Skeletal muscle satellite cell (primary cell): ENCODE results near the gene CLDN10.

Source experiments
- H3K27me3 ChIP-seq: 2 replicates; pipeline ENCODE4 v1.7.0; 2013; ENCODE audit warnings: low read length; ENCODE audit not compliant: control insufficient read depth, insufficient read depth
- H3K36me3 ChIP-seq: 2 replicates; pipeline ENCODE4 v1.7.0; 2013; ENCODE audit warnings: mild to moderate bottlenecking, control low read depth, low read length; ENCODE audit not compliant: insufficient read depth
- H3K4me1 ChIP-seq: 2 replicates; pipeline ENCODE4 v1.7.0; 2013; ENCODE audit warnings: low read length; ENCODE audit not compliant: control insufficient read depth, insufficient read depth
- H3K4me2 ChIP-seq: 2 replicates; pipeline ENCODE4 v1.7.0; 2013; ENCODE audit warnings: mild to moderate bottlenecking, low read length
- H3K4me3 ChIP-seq: 2 replicates; pipeline ENCODE4 v1.7.0; 2013; ENCODE audit warnings: low read length
- H3K9ac ChIP-seq: 2 replicates; pipeline ENCODE4 v1.7.0; 2013; ENCODE audit warnings: mild to moderate bottlenecking, low read depth, low read length, moderate library complexity
- H3K9me3 ChIP-seq: replicated peaks from 2 replicates; pipeline ENCODE4 v1.7.0; 2013; ENCODE audit warnings: mild to moderate bottlenecking, control low read depth, low read length

Gene CLDN10

GRCh38 chr13:95541911-95542474 is 10.5 kb upstream of the CLDN10 start:
- H3K4me2 ChIP-seq: no peak overlapping the region
- H3K36me3 ChIP-seq: no peaks in the 10 kb centered on the region
- no peaks in the 10 kb centered on the region for H3K9me3 ChIP-seq
- peaks cover 22% of the 10 kb centered on the region for H3K27me3 ChIP-seq
- peaks cover 9% of the 10 kb centered on the region for H3K4me1 ChIP-seq
- H3K9ac ChIP-seq: no peak overlapping the region
- H3K4me3 ChIP-seq: no peak overlapping the region

GRCh38 chr13:95544293-95544692 is 8.2 kb upstream of the CLDN10 start:
- H3K9ac ChIP-seq: no peak overlapping the region
- H3K4me3 ChIP-seq: no peak overlapping the region
- no peak overlapping the region for H3K4me2 ChIP-seq
- H3K4me1 ChIP-seq: peaks cover 9% of the 10 kb centered on the region
- no peaks in the 10 kb centered on the region for H3K36me3 ChIP-seq
- H3K27me3 ChIP-seq: peaks cover 32% of the 10 kb centered on the region
- H3K9me3 ChIP-seq: no peaks in the 10 kb centered on the region

- H3K4me3 ChIP-seq: no peak overlapping the region
- no peak overlapping the region for H3K4me2 ChIP-seq
- no peaks in the 10 kb centered on the region for H3K9me3 ChIP-seq
- peaks cover 56% of the 10 kb centered on the region for H3K27me3 ChIP-seq
- no peaks in the 10 kb centered on the region for H3K36me3 ChIP-seq
- H3K9ac ChIP-seq: no peak overlapping the region
- peaks cover 5% of the 10 kb centered on the region for H3K4me1 ChIP-seq
These were observed 5.6 kb upstream of the CLDN10 start for GRCh38 chr13:95546919-95547318.

- Histone ChIP-seq H3K4me3 (no peak overlapping the region), H3K4me1 (no peaks in the 10 kb centered on the region), H3K9me3 (no peaks in the 10 kb centered on the region), H3K4me2 (no peak overlapping the region), H3K9ac (no peak overlapping the region), H3K27me3 (peaks cover 60% of the 10 kb centered on the region), H3K36me3 (no peaks in the 10 kb centered on the region)
These were observed 4.9 kb upstream of the CLDN10 start for GRCh38 chr13:95547531-95548167.

- no peaks in the 10 kb centered on the region for H3K4me1 ChIP-seq
- no peak overlapping the region for H3K9ac ChIP-seq
- H3K36me3 ChIP-seq: no peaks in the 10 kb centered on the region
- H3K27me3 ChIP-seq: peaks cover 74% of the 10 kb centered on the region
- H3K9me3 ChIP-seq: no peaks in the 10 kb centered on the region
- H3K4me2 ChIP-seq: no peak overlapping the region
- no peak overlapping the region for H3K4me3 ChIP-seq
These were observed 347 bp upstream of the CLDN10 start for GRCh38 chr13:95552208-95552538.

GRCh38 chr13:95553581-95554385 is 1.3 kb downstream of the CLDN10 start:
- Histone ChIP-seq H3K9me3 (no peaks in the 10 kb centered on the region), H3K27me3 (peaks cover 77% of the 10 kb centered on the region), H3K4me1 (no peaks in the 10 kb centered on the region), H3K9ac (no peak overlapping the region), H3K4me3 (no peak overlapping the region), H3K4me2 (no peak overlapping the region), H3K36me3 (no peaks in the 10 kb centered on the region)

- H3K9me3 ChIP-seq: no peaks in the 10 kb centered on the region
- no peaks in the 10 kb centered on the region for H3K4me1 ChIP-seq
- no peak overlapping the region for H3K4me2 ChIP-seq
- peaks cover 54% of the 10 kb centered on the region for H3K27me3 ChIP-seq
- H3K9ac ChIP-seq: no peak overlapping the region
- H3K4me3 ChIP-seq: no peak overlapping the region
- no peaks in the 10 kb centered on the region for H3K36me3 ChIP-seq
These were observed 4.5 kb downstream of the CLDN10 start for GRCh38 chr13:95557013-95557412.

GRCh38 chr13:95559100-95559499 is 6.6 kb downstream of the CLDN10 start:
- Histone ChIP-seq H3K9me3 (no peaks in the 10 kb centered on the region), H3K4me2 (no peak overlapping the region), H3K27me3 (peaks cover 41% of the 10 kb centered on the region), H3K9ac (no peak overlapping the region), H3K4me3 (no peak overlapping the region), H3K4me1 (no peaks in the 10 kb centered on the region), H3K36me3 (no peaks in the 10 kb centered on the region)

- Histone ChIP-seq H3K36me3 (no peaks in the 10 kb centered on the region), H3K9ac (no peak overlapping the region), H3K4me2 (no peak overlapping the region), H3K4me1 (peaks cover 10% of the 10 kb centered on the region), H3K9me3 (no peaks in the 10 kb centered on the region), H3K27me3 (peaks cover 35% of the 10 kb centered on the region), H3K4me3 (no peak overlapping the region)
These were observed 7.9 kb downstream of the CLDN10 start for GRCh38 chr13:95560387-95560786.

- peaks cover 8% of the 10 kb centered on the region for H3K27me3 ChIP-seq
- no peaks in the 10 kb centered on the region for H3K9me3 ChIP-seq
- H3K9ac ChIP-seq: no peak overlapping the region
- no peak overlapping the region for H3K4me3 ChIP-seq
- no peak overlapping the region for H3K4me2 ChIP-seq
- peaks cover 10% of the 10 kb centered on the region for H3K4me1 ChIP-seq
- no peaks in the 10 kb centered on the region for H3K36me3 ChIP-seq
These were observed 11.6 kb downstream of the CLDN10 start for GRCh38 chr13:95564091-95564490.

GRCh38 chr13:95564733-95565291 is 12.3 kb downstream of the CLDN10 start:
- H3K4me2 ChIP-seq: peak overlapping the region; percentile 10
- no peak overlapping the region for H3K9ac ChIP-seq
- no peaks in the 10 kb centered on the region for H3K9me3 ChIP-seq
- peaks cover 10% of the 10 kb centered on the region for H3K4me1 ChIP-seq
- no peak overlapping the region for H3K4me3 ChIP-seq
- H3K27me3 ChIP-seq: peaks cover 6% of the 10 kb centered on the region
- H3K36me3 ChIP-seq: no peaks in the 10 kb centered on the region
